ENCODE measurements around the gene NMT2. TPM values are rescaled to one million over a fixed set of nuclear protein-coding genes. Genes with fewer than 3 reads are reported as not detected.

Gene NMT2
- total RNA-seq, 1 experiment from 2014 or later, result 26.1 TPM

DNA sequence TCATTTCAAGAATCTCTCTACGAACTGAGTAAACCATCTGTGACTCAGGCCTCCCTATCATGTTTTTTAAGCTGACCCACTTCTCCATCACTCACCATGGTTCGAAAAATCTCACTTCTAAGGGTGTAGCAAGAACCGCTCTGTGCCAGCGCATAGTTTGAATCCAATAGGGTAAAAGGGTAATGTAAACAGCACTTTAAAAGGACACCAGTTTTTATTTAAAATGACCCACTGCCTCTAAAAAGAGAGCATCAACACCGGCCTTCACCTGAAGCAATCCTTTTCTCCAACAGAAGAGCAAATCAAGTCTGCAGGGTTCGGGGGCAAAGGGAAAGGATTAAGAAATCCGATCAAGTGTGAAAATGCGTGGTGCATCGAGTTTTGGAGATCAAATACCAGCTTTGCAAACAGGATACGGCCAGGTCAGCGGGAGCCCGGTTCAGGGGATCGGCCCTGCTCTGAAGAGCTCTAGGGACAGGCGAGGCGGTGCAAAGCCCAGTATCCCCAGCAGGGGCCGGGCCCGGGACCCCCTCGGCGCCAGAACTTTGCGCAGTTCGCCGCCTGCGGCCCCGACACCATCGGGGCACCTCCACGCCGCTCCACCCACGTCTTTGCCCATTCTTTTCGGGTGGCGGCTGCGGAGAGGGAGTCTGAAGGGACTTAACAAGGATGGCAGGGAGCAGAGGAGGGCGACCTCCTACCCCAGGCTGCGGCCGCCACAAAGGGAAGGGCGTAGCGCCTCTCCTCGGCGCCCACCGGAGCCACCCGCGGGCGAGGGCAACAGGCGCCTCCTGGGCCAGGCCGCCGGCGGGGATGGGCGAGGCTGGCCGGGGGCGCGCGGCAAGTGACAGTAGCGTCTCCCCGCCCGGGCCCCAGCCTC, 842 bp downstream of the NMT2 start (continued):
- TF ChIP-seq, protein P1, sequence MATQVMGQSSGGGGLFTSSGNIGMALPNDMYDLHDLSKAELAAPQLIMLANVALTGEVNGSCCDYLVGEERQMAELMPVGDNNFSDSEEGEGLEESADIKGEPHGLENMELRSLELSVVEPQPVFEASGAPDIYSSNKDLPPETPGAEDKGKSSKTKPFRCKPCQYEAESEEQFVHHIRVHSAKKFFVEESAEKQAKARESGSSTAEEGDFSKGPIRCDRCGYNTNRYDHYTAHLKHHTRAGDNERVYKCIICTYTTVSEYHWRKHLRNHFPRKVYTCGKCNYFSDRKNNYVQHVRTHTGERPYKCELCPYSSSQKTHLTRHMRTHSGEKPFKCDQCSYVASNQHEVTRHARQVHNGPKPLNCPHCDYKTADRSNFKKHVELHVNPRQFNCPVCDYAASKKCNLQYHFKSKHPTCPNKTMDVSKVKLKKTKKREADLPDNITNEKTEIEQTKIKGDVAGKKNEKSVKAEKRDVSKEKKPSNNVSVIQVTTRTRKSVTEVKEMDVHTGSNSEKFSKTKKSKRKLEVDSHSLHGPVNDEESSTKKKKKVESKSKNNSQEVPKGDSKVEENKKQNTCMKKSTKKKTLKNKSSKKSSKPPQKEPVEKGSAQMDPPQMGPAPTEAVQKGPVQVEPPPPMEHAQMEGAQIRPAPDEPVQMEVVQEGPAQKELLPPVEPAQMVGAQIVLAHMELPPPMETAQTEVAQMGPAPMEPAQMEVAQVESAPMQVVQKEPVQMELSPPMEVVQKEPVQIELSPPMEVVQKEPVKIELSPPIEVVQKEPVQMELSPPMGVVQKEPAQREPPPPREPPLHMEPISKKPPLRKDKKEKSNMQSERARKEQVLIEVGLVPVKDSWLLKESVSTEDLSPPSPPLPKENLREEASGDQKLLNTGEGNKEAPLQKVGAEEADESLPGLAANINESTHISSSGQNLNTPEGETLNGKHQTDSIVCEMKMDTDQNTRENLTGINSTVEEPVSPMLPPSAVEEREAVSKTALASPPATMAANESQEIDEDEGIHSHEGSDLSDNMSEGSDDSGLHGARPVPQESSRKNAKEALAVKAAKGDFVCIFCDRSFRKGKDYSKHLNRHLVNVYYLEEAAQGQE (IDR thresholded peaks at IDR 0.05; ENCODE audit: low read depth), result no peak
- TF ChIP-seq JUND (IDR thresholded peaks at IDR 0.05), result no peak
- TF ChIP-seq CEBPB (IDR thresholded peaks at IDR 0.05; ENCODE audit: low read depth), result no peak
- TF ChIP-seq ZFX (IDR thresholded peaks at IDR 0.05), result peak; percentile 68; the same call in 1 of the 2 replicates
- no peak for TF ChIP-seq RAD21 (IDR thresholded peaks at IDR 0.05; ENCODE audit: low read depth)

DNA sequence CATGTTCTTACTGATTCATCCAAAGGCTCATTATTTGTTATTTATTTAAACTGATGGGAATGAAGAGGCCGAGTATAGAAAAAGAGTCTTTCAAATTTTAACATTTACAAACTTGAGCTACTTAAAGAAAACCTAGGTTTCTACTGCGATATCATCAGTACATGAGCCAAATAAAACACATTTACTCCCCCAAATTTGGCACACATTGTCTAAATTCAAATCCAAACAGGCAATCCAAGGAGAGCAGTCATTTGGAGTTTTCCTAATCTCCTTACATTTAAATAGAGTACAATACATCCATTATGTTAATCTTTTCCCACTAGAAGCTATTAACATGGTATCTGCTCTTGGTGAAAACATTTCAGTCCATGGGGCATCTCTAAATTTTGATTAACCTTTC, 2.2 kb downstream of the NMT2 start:
- ChIA-PET POLR2A (no interaction called here), RAD21 (ENCODE audit: low non-redundant PET in 1 of 2, low total read pairs in 2 of 2, uncharacterized antibody in 2 of 2, unreplicated experiment in 2 of 2) (no interaction called here), CTCF (no interaction called here)
- Histone ChIP-seq H3K9ac (ENCODE audit: low read length) (no peak overlapping the region), H3K27ac (ENCODE audit: low read depth, low read length) (no peak overlapping the region), H3K4me2 (ENCODE audit: low read length) (peak overlapping the region; percentile 86), H4K20me1 (ENCODE audit: insufficient read depth) (no peaks in the 10 kb centered on the region), H3K9me3 (ENCODE audit: control insufficient read depth in 1 of 2, insufficient read depth in 1 of 2, low read depth in 1 of 2, low read length in 2 of 2) (no peaks in the 10 kb centered on the region), H3K79me2 (ENCODE audit: insufficient read depth, low read length) (peaks cover 64% of the 10 kb centered on the region), H3K9me2 (ENCODE audit: insufficient read depth) (no peaks in the 10 kb centered on the region), H2AFZ (ENCODE audit: low read depth, low read length, poor library complexity, severe bottlenecking) (no peak overlapping the region), H3K27me3 (ENCODE audit: insufficient read depth, low read length) (no peaks in the 10 kb centered on the region), H3K4me3 (replicated peaks in 1 of 2; ENCODE audit: low read depth in 1 of 2, low read length in 2 of 2) (no peak overlapping the region), H3K4me1 (ENCODE audit: control insufficient read depth in 1 of 2, insufficient read depth in 2 of 2, low read length in 2 of 2) (peaks cover 20 to 22% of the 10 kb centered on the region in 2 experiments), H3K36me3 (ENCODE audit: control insufficient read depth in 1 of 2, insufficient read depth in 2 of 2, low read length in 2 of 2) (no peaks in the 10 kb centered on the region)
- no TSS peak for BruUV-seq (replicated peaks)
- intact Hi-C loops (cut with micrococcal nuclease), result loop anchor here (5.0 kb wide), 3 partner anchors 36 to 214 kb away; partner anchors contain the start of genes DCLRE1C and FAM171A1
- DNase-seq (ENCODE audit: low read depth, low spot score) (no peak), ATAC-seq (no peak)
- TF ChIP-seq CEBPB (IDR thresholded peaks at IDR 0.05; ENCODE audit: low read depth) (no peak), TCF7L2 (IDR thresholded peaks at IDR 0.05; ENCODE audit: borderline replicate concordance, extremely low read depth, insufficient read depth, insufficient read length) (no peak), EGR1 (IDR thresholded peaks at IDR 0.05; ENCODE audit: low read depth) (no peak), SP1 (IDR thresholded peaks at IDR 0.05; ENCODE audit: low read depth) (no peak), EZH2phosphoT487 (IDR thresholded peaks at IDR 0.05; ENCODE audit: borderline replicate concordance) (no peak), JUND (IDR thresholded peaks at IDR 0.05) (no peak), SRF (IDR thresholded peaks at IDR 0.05; ENCODE audit: low read depth) (no peak), POLR2A (IDR thresholded peaks at IDR 0.05; ENCODE audit: borderline replicate concordance, extremely low read depth, insufficient read depth, insufficient read length) (no peak), ZFX (IDR thresholded peaks at IDR 0.05) (no peak), RAD21 (IDR thresholded peaks at IDR 0.05; ENCODE audit: low read depth) (no peak)
- TF ChIP-seq, protein P2, sequence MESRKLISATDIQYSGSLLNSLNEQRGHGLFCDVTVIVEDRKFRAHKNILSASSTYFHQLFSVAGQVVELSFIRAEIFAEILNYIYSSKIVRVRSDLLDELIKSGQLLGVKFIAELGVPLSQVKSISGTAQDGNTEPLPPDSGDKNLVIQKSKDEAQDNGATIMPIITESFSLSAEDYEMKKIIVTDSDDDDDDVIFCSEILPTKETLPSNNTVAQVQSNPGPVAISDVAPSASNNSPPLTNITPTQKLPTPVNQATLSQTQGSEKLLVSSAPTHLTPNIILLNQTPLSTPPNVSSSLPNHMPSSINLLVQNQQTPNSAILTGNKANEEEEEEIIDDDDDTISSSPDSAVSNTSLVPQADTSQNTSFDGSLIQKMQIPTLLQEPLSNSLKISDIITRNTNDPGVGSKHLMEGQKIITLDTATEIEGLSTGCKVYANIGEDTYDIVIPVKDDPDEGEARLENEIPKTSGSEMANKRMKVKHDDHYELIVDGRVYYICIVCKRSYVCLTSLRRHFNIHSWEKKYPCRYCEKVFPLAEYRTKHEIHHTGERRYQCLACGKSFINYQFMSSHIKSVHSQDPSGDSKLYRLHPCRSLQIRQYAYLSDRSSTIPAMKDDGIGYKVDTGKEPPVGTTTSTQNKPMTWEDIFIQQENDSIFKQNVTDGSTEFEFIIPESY (IDR thresholded peaks at IDR 0.05; ENCODE audit: extremely low read depth, insufficient replicate concordance, low read length), result no peak
- TF ChIP-seq, protein P1 (IDR thresholded peaks at IDR 0.05; ENCODE audit: low read depth), result no peak
